DMS 273 treated with DMSO at 0.1 percent for 48 hours (cell line): ENCODE data around the gene TNFRSF1B.

Source experiments
- DNase-seq: peaks from one replicate; lab custom pipeline; 2025; lab: John Stamatoyannopoulos, UW

Gene TNFRSF1B

DNA sequence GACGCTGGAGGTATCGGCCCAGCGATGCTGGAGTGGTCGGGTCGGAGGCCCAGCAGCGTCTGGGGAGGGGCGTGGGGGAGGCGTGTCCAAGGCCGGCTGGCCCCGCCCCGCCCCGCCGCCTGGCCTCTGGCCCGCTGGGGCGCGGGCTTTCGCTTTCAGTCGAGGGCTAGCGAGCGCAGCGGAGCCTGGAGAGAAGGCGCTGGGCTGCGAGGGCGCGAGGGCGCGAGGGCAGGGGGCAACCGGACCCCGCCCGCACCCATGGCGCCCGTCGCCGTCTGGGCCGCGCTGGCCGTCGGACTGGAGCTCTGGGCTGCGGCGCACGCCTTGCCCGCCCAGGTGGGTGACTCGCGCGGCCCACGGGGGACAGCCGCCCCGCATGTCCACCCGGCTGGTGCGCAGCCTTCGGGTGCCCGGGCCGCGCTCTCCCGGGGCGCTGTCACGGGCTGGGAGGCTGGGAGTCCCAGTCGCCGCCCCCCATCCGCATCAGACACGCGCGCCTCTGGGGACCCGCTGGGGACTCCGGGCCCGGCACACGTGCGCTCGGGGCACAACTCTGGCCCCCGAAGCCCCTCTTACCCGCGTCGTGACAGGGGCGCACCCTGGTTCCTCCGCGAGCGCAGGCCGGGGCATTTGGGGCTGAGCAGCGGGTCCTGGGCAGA, at the start of gene TNFRSF1B:
Gene TNFRSF1B, plus strand, starts transcription at position 158 of the 659 bp plus-strand sequence. Its CDS starts 101 bp downstream, at position 259.
- no peak for DNase-seq

DNA sequence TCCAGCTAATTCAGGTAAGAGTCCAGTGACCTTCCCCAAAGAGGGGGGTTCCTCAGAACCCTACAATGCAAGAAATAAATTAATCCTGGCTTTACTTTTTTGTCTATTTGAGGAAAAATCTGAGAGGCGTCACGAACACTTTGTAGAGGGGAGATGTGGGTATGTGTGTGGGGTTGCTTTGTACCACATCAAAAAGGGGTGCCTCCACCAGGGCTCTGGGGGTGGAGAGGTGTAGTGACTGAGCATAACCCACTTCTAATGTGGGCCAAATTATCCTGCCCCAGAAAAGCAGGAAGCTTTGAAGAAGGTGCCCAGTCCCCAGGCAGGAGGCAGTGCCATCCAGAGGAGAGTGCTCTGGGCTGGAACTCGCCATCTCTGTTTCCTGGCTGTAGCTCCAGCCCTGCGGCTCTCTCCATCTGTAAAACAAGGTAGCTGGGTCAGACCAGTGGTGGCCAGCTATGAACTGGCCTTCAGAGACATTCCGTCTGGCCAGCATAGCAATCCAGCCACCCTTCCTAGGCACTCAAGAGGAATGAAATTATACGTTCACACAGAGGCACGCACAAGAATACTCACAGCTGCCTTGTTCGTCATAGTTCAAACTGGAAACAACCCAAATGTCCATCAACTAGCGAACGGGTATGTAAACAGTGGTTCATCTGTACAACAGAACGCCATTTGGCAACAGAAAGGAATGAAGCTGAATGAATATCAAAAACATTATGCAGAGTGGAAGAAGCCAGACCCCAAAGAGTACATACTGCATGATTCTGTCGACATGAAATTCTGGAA, 45.4 kb upstream of the TNFRSF1B start:
- DNase-seq = no peak

DNA sequence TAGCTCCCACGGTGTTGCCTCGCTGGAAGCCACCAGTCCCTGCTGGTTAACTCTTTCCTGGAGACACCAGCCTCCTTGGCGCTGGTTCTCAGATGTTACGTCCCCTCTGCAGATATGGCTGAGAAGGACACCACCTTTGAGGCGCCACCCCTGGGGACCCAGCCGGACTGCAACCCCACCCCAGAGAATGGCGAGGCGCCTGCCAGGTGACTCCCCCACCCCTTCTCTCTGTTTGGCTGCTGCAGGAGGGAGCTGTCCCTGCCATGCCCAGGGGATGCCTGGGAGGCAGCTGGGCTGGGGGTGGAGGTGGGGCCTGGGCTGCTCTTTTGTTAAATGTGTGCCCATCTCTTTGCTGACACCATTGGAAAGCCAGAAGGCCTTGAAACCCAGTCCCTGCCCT, 43.6 kb upstream of the TNFRSF1B start:
- no peak for DNase-seq

DNA sequence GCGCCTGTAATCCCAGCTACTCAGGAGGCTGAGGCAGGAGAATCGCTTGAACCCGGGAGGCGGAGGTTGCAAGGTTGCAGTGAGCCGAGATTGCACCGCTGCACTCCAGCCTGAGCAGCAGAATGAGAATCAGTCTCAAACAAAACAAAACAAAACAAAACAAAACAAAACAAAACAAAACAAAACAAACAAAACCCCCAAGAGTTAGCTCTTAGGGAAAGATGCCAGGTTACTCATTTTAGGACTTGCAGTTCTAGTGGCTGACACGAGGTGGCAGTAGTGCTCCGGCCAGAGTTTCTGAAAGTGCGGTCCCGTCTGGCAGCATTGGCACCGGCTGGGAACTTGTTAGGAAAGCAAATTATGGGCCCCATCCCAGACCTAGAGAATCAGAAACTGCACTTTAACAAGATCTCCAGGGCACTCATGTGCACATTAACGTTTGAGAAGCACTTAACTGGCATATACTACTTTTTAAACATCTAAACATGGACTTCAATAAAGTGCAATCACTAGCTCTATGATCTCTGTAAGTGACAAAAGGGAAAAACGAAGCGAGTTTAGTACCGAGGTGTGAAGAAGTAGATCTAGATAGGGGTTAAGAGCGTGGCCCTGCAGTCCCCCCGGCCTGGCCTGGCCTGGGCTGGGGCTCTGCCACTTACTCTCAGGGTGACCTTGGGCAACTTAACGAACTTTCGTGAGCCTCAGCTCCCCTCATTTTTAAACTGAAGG, 41.9 kb upstream of the TNFRSF1B start:
- peak; percentile 18 for DNase-seq

DNA sequence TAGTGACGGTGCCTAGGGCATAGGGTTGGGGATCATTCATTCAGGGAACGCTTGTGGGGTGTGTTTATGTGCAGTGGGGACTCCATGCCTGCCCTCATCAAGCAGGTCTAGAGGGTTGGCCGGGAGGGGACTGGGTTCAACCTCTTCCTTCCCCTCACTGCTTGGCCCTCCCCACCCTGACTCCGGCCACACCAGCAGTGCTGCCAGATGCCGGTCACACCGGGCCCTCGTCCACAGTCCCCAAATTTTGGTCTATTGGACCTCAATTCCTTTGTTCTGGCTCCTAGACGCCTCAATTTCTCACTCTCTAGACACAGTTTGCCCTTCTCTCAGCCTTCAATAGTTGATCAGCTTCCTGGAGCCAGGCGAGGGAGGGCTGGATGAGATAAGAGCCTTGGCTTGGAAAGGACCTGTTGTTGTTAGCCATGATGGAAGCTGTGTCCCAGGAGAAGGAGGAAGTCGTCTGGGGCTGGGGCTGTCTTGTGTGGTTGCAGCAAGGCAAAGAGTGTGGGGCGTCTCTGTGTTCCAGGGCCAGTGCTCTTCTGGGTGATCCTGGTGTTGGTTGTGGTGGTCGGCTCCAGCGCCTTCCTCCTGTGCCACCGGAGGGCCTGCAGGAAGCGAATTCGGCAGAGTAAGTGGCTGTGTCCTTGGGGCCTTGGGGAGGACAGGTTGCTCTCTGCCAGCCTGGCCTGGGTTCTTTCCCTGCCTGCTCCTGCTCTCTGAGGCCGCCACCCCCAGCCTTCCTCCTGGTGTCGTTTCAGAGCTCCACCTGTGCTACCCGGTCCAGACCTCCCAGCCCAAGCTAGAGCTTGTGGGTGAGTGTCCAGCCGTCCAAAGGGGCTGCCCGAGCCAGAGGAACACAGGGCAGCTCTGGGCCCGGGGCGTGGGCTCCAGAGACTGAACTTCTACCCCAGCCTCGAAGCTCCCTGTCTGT, 41.1 kb upstream of the TNFRSF1B start:
- no peak for DNase-seq

DNA sequence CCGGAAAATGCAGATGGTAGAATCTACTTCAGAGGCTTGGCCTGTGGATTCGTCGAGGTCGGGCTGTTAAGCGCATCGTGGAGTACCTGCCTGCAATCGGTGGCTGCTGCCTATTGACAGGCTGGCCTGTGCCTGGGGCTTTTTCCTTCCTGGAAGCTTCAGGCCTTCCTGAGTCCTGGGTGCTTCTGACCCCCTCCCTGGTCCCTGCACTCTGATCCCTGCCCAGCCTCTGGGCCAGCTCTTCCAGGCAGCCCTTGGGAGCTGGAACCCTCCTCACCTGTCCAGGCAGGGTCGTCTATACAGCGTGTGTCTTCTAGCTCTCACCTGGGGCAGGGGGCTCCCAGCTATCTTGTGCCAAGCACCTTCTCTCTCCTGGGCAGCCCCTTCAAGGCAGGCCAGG, 40.0 kb upstream of the TNFRSF1B start:
- DNase-seq = no peak

DNA sequence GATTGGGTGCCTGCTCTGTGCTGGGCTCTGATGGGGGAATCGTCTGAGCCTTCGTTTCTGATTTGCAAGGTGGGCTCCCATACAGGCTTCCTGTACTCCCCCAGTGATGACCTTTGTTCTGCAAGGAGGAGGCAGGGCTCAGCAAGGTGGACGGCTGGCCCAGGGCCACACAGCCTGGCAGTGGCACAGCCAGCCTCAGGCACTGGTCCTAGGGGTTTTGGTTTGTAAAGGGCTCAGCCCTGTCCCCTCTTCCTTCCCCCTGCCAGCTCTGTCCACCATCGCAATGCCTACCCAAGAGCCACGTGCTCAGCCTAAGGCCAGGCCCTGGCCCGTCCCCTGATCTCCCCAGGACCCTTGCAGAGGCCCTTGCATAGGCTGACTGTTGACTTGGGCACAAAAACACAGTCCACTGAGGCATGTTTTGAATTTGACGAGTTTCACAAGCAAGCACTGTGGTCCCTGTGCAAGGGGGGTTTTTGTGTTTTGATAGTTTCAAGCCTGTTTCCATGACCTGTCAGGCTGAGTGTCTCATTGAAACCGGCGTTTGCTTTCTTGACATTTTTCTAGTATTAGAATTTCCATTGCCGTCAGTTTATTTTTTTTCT, 39.5 kb upstream of the TNFRSF1B start:
- DNase-seq = no peak

- DNase-seq = no peak
Observed at GRCh38 chr1:12128120-12128519, 38.7 kb upstream of the TNFRSF1B start.

GRCh38 chr1:12129624-12130023, 37.2 kb upstream of the TNFRSF1B start:
- DNase-seq = no peak

GRCh38 chr1:12130466-12131130, 36.2 kb upstream of the TNFRSF1B start:
- DNase-seq = no peak

DNA sequence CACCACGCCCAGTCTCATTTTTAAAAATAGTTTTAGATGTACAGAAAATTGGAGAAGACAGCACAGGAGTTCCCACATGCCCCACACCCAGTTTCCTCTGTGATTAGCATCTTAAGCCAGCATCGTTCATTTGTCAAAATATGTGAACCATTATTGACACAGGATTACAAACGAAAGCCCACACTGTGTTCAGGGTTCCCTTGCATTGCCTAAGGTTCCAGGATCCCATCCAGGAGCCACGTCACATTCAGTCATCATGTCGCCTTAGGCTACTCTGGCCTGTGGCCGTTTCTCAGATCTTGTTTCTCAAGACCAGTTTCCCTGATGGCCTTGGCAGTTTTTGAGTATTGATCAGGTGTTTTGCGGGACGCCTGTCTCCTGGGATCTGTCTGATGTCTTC, 34.7 kb upstream of the TNFRSF1B start:
- no peak for DNase-seq

- DNase-seq = no peak
Observed at GRCh38 chr1:12134716-12135115, 32.1 kb upstream of the TNFRSF1B start.

GRCh38 chr1:12135612-12136011, 31.2 kb upstream of the TNFRSF1B start:
- no peak for DNase-seq

DNA sequence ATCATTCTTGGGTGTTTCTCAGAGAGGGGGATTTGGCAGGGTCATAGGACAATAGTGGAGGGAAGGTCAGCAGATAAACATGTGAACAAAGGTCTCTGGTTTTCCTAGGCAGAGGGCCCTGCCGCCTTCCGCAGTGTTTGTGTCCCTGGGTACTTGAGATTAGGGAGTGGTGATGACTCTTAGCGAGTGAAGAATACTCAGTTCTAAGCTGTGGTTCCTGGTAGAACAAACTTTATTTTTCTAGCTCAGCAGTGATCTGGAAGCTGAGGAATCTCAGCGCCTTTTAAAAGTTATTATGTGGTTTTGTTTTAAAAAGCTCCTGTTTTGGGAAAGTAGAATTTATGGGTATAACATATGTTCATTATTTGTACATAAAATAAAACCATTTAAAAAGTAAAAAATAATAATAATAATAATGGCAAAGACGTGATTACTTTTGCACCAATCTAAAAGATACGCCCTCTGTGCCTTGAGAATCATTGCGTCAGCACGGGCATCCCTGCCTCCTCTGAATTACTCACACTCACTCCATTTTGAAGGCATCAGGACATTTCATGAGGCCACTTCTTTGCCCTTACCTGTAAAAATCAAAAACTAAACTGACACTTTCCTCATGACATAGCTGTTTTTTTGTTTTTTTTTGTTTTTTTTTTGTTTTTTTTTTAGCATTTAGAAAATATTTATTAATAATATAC, 29.7 kb upstream of the TNFRSF1B start:
- DNase-seq = no peak

GRCh38 chr1:12138196-12139168, 28.3 kb upstream of the TNFRSF1B start:
- no peak for DNase-seq

DNA sequence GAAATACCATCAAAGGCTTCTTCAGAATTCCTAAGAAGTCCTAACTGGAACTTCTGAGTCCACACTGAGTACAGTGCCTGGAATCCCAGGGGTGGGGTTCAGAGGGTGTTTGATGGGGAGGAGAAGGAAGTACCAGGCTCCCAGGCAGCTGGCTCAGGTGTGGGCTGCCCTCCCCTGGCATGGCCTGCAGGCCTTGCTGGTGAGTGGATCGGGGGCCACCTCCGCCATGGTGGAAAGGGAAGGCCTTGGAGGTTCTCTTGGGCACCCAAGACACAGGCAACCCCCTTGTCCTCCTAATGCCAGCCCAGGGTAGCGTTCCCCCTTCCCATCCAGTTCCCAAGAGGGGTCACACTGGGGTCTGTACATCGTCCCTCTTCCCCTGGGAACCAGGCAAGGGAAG, 26.8 kb upstream of the TNFRSF1B start:
- no peak for DNase-seq

- no peak for DNase-seq
Observed at GRCh38 chr1:12140515-12141162, 26.2 kb upstream of the TNFRSF1B start.

DNA sequence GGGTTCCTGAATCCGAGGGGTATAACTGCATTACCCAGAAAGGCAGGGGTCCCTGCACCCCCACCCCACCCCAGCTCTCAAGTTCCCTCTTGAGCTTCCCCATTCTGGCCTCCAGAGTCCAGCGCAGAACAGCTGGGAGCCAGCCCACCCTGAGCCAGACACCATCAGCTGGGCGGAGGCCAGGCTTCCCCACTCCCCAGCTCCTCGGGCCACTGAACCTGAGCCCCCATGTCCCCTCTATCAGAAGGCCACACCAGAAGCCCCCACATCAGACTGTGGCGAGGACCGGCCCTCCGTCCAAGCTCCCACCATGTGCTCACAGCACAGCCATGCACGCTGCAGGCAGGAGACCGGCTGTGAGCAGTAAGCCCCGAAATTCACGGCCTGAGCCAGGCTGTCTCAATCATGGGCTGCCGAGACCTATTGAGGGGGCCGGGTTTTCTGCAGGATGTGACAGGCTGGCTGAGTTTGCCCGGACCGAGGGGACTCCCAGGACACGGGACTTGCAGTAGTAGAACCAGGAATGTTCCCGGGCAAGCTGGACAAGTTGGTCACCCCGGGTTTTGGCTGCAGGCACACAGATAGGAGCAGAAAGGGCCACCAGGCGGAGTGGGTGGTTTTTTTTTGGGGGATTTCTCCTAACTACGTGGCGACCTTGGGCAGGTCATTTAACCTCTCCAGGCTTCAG, 25.5 kb upstream of the TNFRSF1B start:
- no peak for DNase-seq
